Transverse colon (tissue), 3 donors: Measurements from ENCODE around the gene MDH1.

Experiments used
- EP300 ChIP-seq: sonication (generic); formaldehyde crosslinking; IDR thresholded peaks from one replicate; pipeline ENCODE4 v1.6.1; 2017; ENCODE audit warnings: antibody characterized with exemption, low read depth
- TF ChIP-seq, protein P1 (sequence below), 5 experiments: fragments of 200-600 bp in 3 of 5; fragments of 450-650 bp in 2 of 5; sonication (generic) in 3 of 5; IDR thresholded peaks; 1 replicate in 2 of 5; 2 replicates in 3 of 5; pipeline ENCODE4 v1.5.1; 2016 to 2017; ENCODE audit warnings: antibody characterized with exemption in 5 of 5, inconsistent platforms in 3 of 5, mild to moderate bottlenecking in 2 of 5, moderate library complexity in 1 of 5

DNA sequence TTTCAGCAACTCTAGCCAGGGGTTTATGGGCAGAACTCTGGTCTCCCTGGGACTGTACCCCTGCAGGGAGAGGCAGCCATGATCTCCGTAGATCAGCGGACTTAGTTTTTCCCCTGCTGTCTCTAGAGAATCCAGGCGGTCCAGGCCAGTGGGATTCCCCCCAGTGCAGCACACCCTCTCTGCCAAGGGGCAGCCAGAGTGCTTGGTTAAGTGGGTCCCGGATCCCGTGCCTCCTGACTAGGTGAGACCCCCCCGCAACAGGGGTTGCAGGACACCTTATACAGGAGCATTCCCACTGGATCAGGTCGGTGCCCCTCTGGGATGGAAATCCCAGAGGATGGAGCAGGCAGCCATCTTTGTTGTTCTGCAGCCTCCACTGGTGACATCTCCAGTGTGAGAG, 33.5 kb upstream of the MDH1 start:
- TF ChIP-seq EP300 = no peak
- TF ChIP-seq, protein P1, sequence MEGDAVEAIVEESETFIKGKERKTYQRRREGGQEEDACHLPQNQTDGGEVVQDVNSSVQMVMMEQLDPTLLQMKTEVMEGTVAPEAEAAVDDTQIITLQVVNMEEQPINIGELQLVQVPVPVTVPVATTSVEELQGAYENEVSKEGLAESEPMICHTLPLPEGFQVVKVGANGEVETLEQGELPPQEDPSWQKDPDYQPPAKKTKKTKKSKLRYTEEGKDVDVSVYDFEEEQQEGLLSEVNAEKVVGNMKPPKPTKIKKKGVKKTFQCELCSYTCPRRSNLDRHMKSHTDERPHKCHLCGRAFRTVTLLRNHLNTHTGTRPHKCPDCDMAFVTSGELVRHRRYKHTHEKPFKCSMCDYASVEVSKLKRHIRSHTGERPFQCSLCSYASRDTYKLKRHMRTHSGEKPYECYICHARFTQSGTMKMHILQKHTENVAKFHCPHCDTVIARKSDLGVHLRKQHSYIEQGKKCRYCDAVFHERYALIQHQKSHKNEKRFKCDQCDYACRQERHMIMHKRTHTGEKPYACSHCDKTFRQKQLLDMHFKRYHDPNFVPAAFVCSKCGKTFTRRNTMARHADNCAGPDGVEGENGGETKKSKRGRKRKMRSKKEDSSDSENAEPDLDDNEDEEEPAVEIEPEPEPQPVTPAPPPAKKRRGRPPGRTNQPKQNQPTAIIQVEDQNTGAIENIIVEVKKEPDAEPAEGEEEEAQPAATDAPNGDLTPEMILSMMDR (IDR thresholded peaks at IDR 0.05) = no peak
